SK-N-SH treated with all-trans-retinoic acid at 6 μM for 48 hours (cell line): Measurements from ENCODE around the gene KANSL2.

Experiments used
- ATAC-seq: fragments of 200-7000 bp; cut with Tn5 transposase; 3 replicates; pipeline ENCODE4 v1.9.1; 2020; ENCODE audit warnings: mild to moderate bottlenecking, moderate library complexity
- ARNTL ChIP-seq: fragments of 450-650 bp; formaldehyde crosslinking; IDR thresholded peaks from 2 replicates; pipeline ENCODE4 v1.5.0; 2020; ENCODE audit warnings: low read depth, mild to moderate bottlenecking, moderate library complexity, borderline replicate concordance
- CREB5 ChIP-seq: fragments of 250-450 bp; sonication (Bioruptor Pico); IDR thresholded peaks from 2 replicates; pipeline ENCODE4 v1.5.1; 2020; ENCODE audit warnings: low read depth, mild to moderate bottlenecking, moderate library complexity
- CSDC2 ChIP-seq: fragments of 250-450 bp; sonication (Bioruptor Pico); IDR thresholded peaks from 2 replicates; pipeline ENCODE4 v1.5.0; 2020; ENCODE audit warnings: mild to moderate bottlenecking, moderate library complexity
- CSRNP3 ChIP-seq: fragments of 250-450 bp; sonication (Bioruptor Pico); IDR thresholded peaks from 2 replicates; pipeline ENCODE4 v1.5.1; 2021; ENCODE audit warnings: mild to moderate bottlenecking, moderate library complexity
- ESRRG ChIP-seq: fragments of 250-450 bp; sonication (Bioruptor Pico); IDR thresholded peaks from 2 replicates; pipeline ENCODE4 v1.6.1; 2021; ENCODE audit warnings: mild to moderate bottlenecking
- GLIS3 ChIP-seq: fragments of 250-450 bp; sonication (Bioruptor Pico); IDR thresholded peaks from 2 replicates; pipeline ENCODE4 v1.5.0; 2020; ENCODE audit warnings: mild to moderate bottlenecking, moderate library complexity
- ISL1 ChIP-seq: fragments of 250-450 bp; sonication (Bioruptor Pico); IDR thresholded peaks from 2 replicates; pipeline ENCODE4 v2.1.2; 2022; ENCODE audit warnings: mild to moderate bottlenecking, moderate library complexity
- OSR1 ChIP-seq: fragments of 250-450 bp; sonication (Bioruptor Pico); IDR thresholded peaks from 2 replicates; pipeline ENCODE4 v1.8.0; 2022; ENCODE audit warnings: moderate library complexity, mild to moderate bottlenecking, inconsistent platforms
- POU6F1 ChIP-seq: fragments of 250-450 bp; sonication (Bioruptor Pico); IDR thresholded peaks from 2 replicates; pipeline ENCODE4 v1.8.0; 2021; ENCODE audit warnings: low read depth, mild to moderate bottlenecking, moderate library complexity, borderline replicate concordance
- PPARA ChIP-seq: fragments of 250-450 bp; sonication (Bioruptor Pico); IDR thresholded peaks from 2 replicates; pipeline ENCODE4 v1.5.0; 2020; ENCODE audit warnings: mild to moderate bottlenecking, borderline replicate concordance
- SNAI2 ChIP-seq: fragments of 250-450 bp; sonication (Bioruptor Pico); IDR thresholded peaks from 2 replicates; pipeline ENCODE4 v1.5.0; 2020; ENCODE audit warnings: mild to moderate bottlenecking, moderate library complexity
- TCF4 ChIP-seq: fragments of 250-450 bp; sonication (Bioruptor Pico); IDR thresholded peaks from 2 replicates; pipeline ENCODE4 v1.8.0; 2021; ENCODE audit warnings: mild to moderate bottlenecking, moderate library complexity, borderline replicate concordance
- TOX ChIP-seq: fragments of 250-450 bp; sonication (Bioruptor Pico); IDR thresholded peaks from 2 replicates; pipeline ENCODE4 v1.8.0; 2021; ENCODE audit warnings: mild to moderate bottlenecking, moderate library complexity, borderline replicate concordance
- TSHZ2 ChIP-seq: fragments of 250-450 bp; sonication (Bioruptor Pico); IDR thresholded peaks from 2 replicates; pipeline ENCODE4 v1.5.0; 2020; ENCODE audit warnings: mild to moderate bottlenecking, moderate library complexity
- ZFP3 ChIP-seq: fragments of 250-450 bp; sonication (Bioruptor Pico); IDR thresholded peaks from 2 replicates; pipeline ENCODE4 v1.5.0; 2020; ENCODE audit warnings: mild to moderate bottlenecking, moderate library complexity
- ZFP30 ChIP-seq: fragments of 450-650 bp; formaldehyde crosslinking; IDR thresholded peaks from 2 replicates; pipeline ENCODE4 v1.5.0; 2022; ENCODE audit warnings: mild to moderate bottlenecking, moderate library complexity
- ZNF565 ChIP-seq: fragments of 450-650 bp; formaldehyde crosslinking; conservative IDR thresholded peaks from 2 replicates; pipeline ENCODE4 v1.5.0; 2020; ENCODE audit warnings: low read depth, mild to moderate bottlenecking, moderate library complexity
- ZNF70 ChIP-seq: fragments of 450-650 bp; formaldehyde crosslinking; IDR thresholded peaks from 2 replicates; pipeline ENCODE4 v1.5.0; 2020; ENCODE audit warnings: mild to moderate bottlenecking, moderate library complexity

KANSL2 gene

GRCh38 chr12:48678551-48679185 lies 3.4 kb downstream of the KANSL2 start:
- TF ChIP-seq GLIS3 (CRISPR knock-in tag) (no peak), TCF4 (no peak), POU6F1 (CRISPR knock-in tag) (no peak), ISL1 (CRISPR knock-in tag) (no peak), ZFP3 (CRISPR knock-in tag) (no peak), TSHZ2 (CRISPR knock-in tag) (no peak), OSR1 (CRISPR knock-in tag) (no peak), TOX (CRISPR knock-in tag) (no peak), PPARA (CRISPR knock-in tag) (no peak), SNAI2 (CRISPR knock-in tag) (no peak)
- no peak for ATAC-seq

GRCh38 chr12:48671231-48671856 lies 10.7 kb downstream of the KANSL2 start:
- TF ChIP-seq SNAI2 (CRISPR knock-in tag), result no peak
- no peak for TF ChIP-seq CREB5 (CRISPR knock-in tag)
- TF ChIP-seq ZFP30 (CRISPR knock-in tag), result no peak
- TF ChIP-seq OSR1 (CRISPR knock-in tag), result no peak
- TF ChIP-seq TCF4, result no peak
- no peak for TF ChIP-seq ISL1 (CRISPR knock-in tag)
- TF ChIP-seq ZNF565 (CRISPR knock-in tag), result no peak
- no peak for TF ChIP-seq PPARA (CRISPR knock-in tag)
- no peak for TF ChIP-seq ZNF70 (CRISPR knock-in tag)
- no peak for TF ChIP-seq ZFP3 (CRISPR knock-in tag)
- TF ChIP-seq TOX (CRISPR knock-in tag), result no peak
- no peak for TF ChIP-seq CSDC2
- no peak for TF ChIP-seq ESRRG (CRISPR knock-in tag)
- no peak for TF ChIP-seq ARNTL
- peak; percentile 62; the same call in 2 of the 3 replicates for ATAC-seq

- TF ChIP-seq ISL1 (CRISPR knock-in tag) (no peak), TOX (CRISPR knock-in tag) (no peak), CSRNP3 (CRISPR knock-in tag) (no peak), ESRRG (CRISPR knock-in tag) (no peak), CSDC2 (no peak), POU6F1 (CRISPR knock-in tag) (no peak)
- no peak for ATAC-seq
Measured at GRCh38 chr12:48668996-48669395, 13.0 kb downstream of the KANSL2 start.
